Measurements from ENCODE around the gene CREB3L1. TPM values are rescaled to one million over a fixed set of nuclear protein-coding genes. Genes with fewer than 3 reads are reported as not detected.

The CREB3L1 gene
- total RNA-seq, 1 donor from 2014 or later: 40.9 TPM

DNA sequence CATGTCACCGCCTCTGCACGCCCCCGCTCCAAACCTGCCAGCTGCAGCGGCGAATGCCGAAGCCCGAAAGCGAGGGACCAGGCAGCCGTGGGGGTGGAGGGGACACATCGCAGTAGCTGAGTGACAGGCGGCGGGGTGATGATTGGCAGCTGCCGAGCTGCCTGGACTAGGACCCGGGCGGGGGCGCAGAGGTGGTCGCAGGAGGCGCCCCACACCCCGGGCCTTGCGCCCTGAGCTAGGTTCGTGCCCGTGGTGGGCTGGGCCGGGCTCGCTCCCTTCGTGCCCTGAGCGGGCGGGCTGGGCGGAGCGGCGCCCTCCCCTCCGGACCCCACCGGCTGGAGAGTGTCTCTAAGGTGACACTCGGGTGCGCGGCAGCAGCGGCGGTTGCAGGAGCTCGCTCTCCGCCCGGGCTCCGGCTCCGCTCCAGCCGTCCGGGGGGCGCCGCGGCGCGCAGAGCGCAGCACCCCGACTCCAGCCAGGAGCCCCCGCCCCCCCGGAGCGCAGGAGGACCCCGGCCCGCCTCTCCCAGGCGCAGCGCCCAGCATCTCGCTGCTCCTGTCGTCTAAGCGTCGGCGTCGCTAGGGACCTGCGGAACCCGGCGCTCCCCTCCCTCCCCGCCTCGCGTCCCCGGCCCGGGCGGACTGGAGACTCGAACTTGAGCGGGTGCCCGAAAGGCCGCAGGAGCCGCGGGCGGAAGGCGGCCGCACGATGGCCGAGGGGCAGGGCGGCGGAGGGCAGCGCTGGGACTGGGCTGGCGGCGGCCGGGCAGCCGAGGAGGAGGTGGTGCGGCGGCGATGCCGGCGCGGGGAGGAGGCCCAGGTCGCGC lies 55.3 kb downstream of the CREB3L1 start:
- H3K27me3 ChIP-seq (ENCODE audit: low read depth): peaks cover 27% of the 10 kb centered on the region
- no peaks in the 10 kb centered on the region for H3K9me3 ChIP-seq (replicated peaks)
- DNase-seq: no peak
- no peaks in the 10 kb centered on the region for H3K36me3 ChIP-seq
- TF ChIP-seq, protein P1, sequence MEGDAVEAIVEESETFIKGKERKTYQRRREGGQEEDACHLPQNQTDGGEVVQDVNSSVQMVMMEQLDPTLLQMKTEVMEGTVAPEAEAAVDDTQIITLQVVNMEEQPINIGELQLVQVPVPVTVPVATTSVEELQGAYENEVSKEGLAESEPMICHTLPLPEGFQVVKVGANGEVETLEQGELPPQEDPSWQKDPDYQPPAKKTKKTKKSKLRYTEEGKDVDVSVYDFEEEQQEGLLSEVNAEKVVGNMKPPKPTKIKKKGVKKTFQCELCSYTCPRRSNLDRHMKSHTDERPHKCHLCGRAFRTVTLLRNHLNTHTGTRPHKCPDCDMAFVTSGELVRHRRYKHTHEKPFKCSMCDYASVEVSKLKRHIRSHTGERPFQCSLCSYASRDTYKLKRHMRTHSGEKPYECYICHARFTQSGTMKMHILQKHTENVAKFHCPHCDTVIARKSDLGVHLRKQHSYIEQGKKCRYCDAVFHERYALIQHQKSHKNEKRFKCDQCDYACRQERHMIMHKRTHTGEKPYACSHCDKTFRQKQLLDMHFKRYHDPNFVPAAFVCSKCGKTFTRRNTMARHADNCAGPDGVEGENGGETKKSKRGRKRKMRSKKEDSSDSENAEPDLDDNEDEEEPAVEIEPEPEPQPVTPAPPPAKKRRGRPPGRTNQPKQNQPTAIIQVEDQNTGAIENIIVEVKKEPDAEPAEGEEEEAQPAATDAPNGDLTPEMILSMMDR (IDR thresholded peaks at IDR 0.05; ENCODE audit: borderline replicate concordance): no peak
- peak overlapping the region; percentile 71 for H3K4me3 ChIP-seq
- peaks cover 31% of the 10 kb centered on the region for H3K4me1 ChIP-seq
- H3K27ac ChIP-seq (replicated peaks): no peak overlapping the region
- intact Hi-C loops (cut with micrococcal nuclease): no loop called here

DNA sequence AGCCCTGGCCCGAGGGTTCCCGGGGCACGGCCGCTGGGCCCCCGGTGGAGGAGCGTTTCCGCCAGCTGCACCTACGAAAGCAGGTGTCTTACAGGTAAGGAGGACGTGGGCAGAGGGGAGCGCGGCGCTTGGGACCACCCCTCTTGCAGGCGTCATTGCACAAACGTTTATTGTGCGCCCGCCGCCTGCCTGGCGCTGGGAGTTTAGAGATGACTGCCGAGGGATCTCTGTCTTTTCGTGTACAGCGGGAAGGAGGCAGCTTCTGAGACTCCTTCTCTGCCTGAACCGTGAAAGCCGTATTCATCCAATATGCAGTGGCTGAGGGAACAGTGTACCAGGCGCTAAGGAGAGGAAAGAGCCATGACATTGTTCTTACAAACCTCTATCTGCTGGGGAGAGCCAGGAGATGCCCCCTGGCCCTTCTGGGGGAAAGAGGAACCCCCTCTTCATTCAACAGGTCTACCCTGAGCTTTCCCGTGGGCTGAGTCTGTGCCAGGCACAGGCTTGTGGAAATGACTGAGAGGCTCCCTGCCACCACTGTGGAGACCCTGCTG lies 56.0 kb downstream of the CREB3L1 start:
- no peaks in the 10 kb centered on the region for H3K9me3 ChIP-seq (replicated peaks)
- peaks cover 27% of the 10 kb centered on the region for H3K27me3 ChIP-seq (ENCODE audit: low read depth)
- no peak for DNase-seq
- TF ChIP-seq, protein P1 (IDR thresholded peaks at IDR 0.05; ENCODE audit: borderline replicate concordance): no peak
- intact Hi-C loops (cut with micrococcal nuclease): no loop called here
- H3K4me3 ChIP-seq: peak overlapping the region; percentile 71
- H3K4me1 ChIP-seq: peaks cover 38% of the 10 kb centered on the region
- no peak overlapping the region for H3K27ac ChIP-seq (replicated peaks)
- H3K36me3 ChIP-seq: no peaks in the 10 kb centered on the region

DNA sequence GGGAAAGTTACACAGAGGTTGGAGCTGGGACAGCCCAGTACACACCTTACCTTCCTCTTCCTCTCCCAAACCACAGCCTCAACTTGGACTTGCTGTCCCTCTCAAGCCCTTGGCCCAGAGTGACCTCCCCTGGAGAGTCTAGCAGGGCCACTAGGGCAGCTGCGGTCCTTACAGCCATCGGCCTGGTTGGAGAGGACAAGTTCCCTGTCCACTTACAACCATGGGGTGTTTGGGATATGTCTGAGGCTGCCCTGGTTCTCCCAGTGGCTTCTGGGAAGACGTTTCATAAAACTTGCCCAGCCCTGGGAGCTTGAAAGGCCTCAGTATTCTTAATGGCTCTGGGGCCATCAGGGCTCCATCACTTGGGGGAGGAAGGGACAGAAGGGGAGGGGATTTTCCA lies 56.7 kb downstream of the CREB3L1 start:
- Histone ChIP-seq H3K27me3 (ENCODE audit: low read depth) (peaks cover 27% of the 10 kb centered on the region), H3K4me1 (peaks cover 45% of the 10 kb centered on the region), H3K4me3 (peak overlapping the region; percentile 71), H3K9me3 (replicated peaks) (no peaks in the 10 kb centered on the region), H3K27ac (replicated peaks) (no peak overlapping the region), H3K36me3 (no peaks in the 10 kb centered on the region)
- intact Hi-C loops (cut with micrococcal nuclease): no loop called here
- TF ChIP-seq, protein P1 (IDR thresholded peaks at IDR 0.05; ENCODE audit: borderline replicate concordance): no peak
- no peak for DNase-seq

- H3K27ac ChIP-seq (replicated peaks): no peak overlapping the region
- DNase-seq: no peak
- H3K9me3 ChIP-seq (replicated peaks): no peaks in the 10 kb centered on the region
- H3K4me3 ChIP-seq: no peak overlapping the region
- TF ChIP-seq, protein P1 (IDR thresholded peaks at IDR 0.05; ENCODE audit: borderline replicate concordance): no peak
- intact Hi-C loops (cut with micrococcal nuclease): no loop called here
- peaks cover 27% of the 10 kb centered on the region for H3K27me3 ChIP-seq (ENCODE audit: low read depth)
- no peaks in the 10 kb centered on the region for H3K36me3 ChIP-seq
- H3K4me1 ChIP-seq: peaks cover 53% of the 10 kb centered on the region
These were observed 57.8 kb downstream of the CREB3L1 start for GRCh38 chr11:46335271-46335670.

DNA sequence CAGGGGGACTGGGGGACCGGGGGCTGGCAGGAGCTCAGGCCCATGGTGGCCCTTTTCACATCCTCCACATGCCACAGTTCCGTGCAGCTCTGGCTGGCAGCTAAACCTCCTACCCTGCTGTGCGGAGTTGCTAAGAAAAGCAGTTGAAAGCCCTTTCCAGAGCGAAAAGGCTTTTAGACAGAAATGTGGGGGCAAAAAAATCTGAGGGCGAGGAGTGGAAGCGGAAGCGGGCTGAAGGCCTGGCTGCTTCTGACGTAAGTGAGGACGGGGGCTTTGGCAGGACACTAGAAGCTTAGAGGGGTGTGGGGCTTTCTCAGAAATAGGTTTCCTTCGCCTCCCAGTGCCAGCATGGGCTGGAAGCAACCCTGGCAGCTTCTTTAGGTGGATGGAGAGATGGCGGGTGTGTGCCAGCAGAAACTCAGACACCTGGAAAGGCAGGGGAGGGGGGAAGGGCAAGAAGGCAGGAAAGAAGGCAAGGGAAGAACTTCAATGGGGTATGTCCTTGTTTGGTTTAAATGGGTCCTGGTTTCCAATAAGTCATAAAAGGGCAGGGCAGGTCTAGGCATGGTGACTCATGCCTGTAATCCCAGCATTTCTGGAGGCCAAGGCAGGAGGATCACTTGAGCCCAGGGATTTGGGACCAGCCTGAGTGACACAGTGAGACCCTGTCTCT lies 58.6 kb downstream of the CREB3L1 start:
- Histone ChIP-seq H3K4me3 (no peak overlapping the region), H3K36me3 (no peaks in the 10 kb centered on the region), H3K4me1 (peaks cover 53% of the 10 kb centered on the region), H3K9me3 (replicated peaks) (no peaks in the 10 kb centered on the region), H3K27me3 (ENCODE audit: low read depth) (peaks cover 27% of the 10 kb centered on the region), H3K27ac (replicated peaks) (no peak overlapping the region)
- DNase-seq: no peak
- intact Hi-C loops (cut with micrococcal nuclease): no loop called here
- TF ChIP-seq, protein P1 (IDR thresholded peaks at IDR 0.05; ENCODE audit: borderline replicate concordance): no peak

Data from left ventricle myocardium inferior (tissue), 1 donor.